SK-N-SH treated with all-trans-retinoic acid at 6 μM for 48 hours (cell line): ENCODE results near the gene WNT6.
"Not testable (repeated sequence)": the region's sequence is repeated elsewhere in the genome, so short reads cannot be mapped to it uniquely, and the experiment has no call there.

ENCODE experiments used
- ARNTL ChIP-seq: fragments of 450-650 bp; formaldehyde crosslinking; IDR thresholded peaks from 2 replicates; pipeline ENCODE4 v1.5.0; 2020; ENCODE audit warnings: low read depth, mild to moderate bottlenecking, moderate library complexity, borderline replicate concordance
- BACH2 ChIP-seq: fragments of 250-450 bp; sonication (Bioruptor Pico); IDR thresholded peaks from 2 replicates; pipeline ENCODE4 v1.9.0; 2021; ENCODE audit warnings: mild to moderate bottlenecking, borderline replicate concordance
- CREB5 ChIP-seq: fragments of 250-450 bp; sonication (Bioruptor Pico); IDR thresholded peaks from 2 replicates; pipeline ENCODE4 v1.5.1; 2020; ENCODE audit warnings: low read depth, mild to moderate bottlenecking, moderate library complexity
- ESRRG ChIP-seq: fragments of 250-450 bp; sonication (Bioruptor Pico); IDR thresholded peaks from 2 replicates; pipeline ENCODE4 v1.6.1; 2021; ENCODE audit warnings: mild to moderate bottlenecking
- GLIS3 ChIP-seq: fragments of 250-450 bp; sonication (Bioruptor Pico); IDR thresholded peaks from 2 replicates; pipeline ENCODE4 v1.5.0; 2020; ENCODE audit warnings: mild to moderate bottlenecking, moderate library complexity
- PATZ1 ChIP-seq: fragments of 250-450 bp; sonication (Bioruptor Pico); IDR thresholded peaks from 2 replicates; pipeline ENCODE4 v1.8.0; 2020; ENCODE audit warnings: mild to moderate bottlenecking, moderate library complexity, borderline replicate concordance
- POU6F1 ChIP-seq: fragments of 250-450 bp; sonication (Bioruptor Pico); IDR thresholded peaks from 2 replicates; pipeline ENCODE4 v1.8.0; 2021; ENCODE audit warnings: low read depth, mild to moderate bottlenecking, moderate library complexity, borderline replicate concordance
- RARB ChIP-seq: fragments of 250-450 bp; sonication (Bioruptor Pico); IDR thresholded peaks from 2 replicates; pipeline ENCODE4 v1.8.0; 2021; ENCODE audit warnings: mild to moderate bottlenecking, moderate library complexity
- SNAI2 ChIP-seq: fragments of 250-450 bp; sonication (Bioruptor Pico); IDR thresholded peaks from 2 replicates; pipeline ENCODE4 v1.5.0; 2020; ENCODE audit warnings: mild to moderate bottlenecking, moderate library complexity
- TCF4 ChIP-seq: fragments of 250-450 bp; sonication (Bioruptor Pico); IDR thresholded peaks from 2 replicates; pipeline ENCODE4 v1.8.0; 2021; ENCODE audit warnings: mild to moderate bottlenecking, moderate library complexity, borderline replicate concordance
- ZC3H10 ChIP-seq: fragments of 250-450 bp; sonication (Bioruptor Pico); IDR thresholded peaks from 2 replicates; pipeline ENCODE4 v1.5.1; 2021; ENCODE audit warnings: mild to moderate bottlenecking, moderate library complexity
- ZNF8 ChIP-seq: fragments of 450-650 bp; formaldehyde crosslinking; IDR thresholded peaks from 2 replicates; pipeline ENCODE4 v1.5.0; 2020; ENCODE audit warnings: mild to moderate bottlenecking, moderate library complexity

DNA sequence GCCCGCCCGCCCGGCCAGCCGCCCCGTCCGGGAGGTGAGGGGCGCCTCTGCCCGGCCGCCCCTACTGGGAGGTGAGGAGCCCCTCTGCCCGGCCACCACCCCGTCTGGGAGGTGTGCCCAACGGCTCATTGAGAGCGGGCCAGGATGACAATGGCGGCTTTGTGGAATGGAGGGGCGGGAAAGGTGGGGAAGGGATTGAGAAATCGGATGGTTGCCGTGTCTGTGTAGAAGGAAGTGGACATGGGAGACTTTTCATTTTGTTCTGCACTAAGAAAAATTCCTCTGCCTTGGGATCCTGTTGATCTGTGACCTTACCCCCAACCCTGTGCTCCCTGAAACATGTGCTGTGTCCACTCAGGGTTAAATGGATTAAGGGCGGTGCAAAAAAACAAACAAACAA, 12.6 kb upstream of the WNT6 start:
- not testable (repeated sequence) for TF ChIP-seq PATZ1 (CRISPR knock-in tag); ESRRG; TCF4 (CRISPR knock-in tag); CREB5 (CRISPR knock-in tag); BACH2 (CRISPR knock-in tag); POU6F1 (CRISPR knock-in tag); ARNTL (CRISPR knock-in tag); SNAI2 (CRISPR knock-in tag); GLIS3 (CRISPR knock-in tag); RARB (CRISPR knock-in tag); ZNF8 (CRISPR knock-in tag); ZC3H10 (CRISPR knock-in tag)
